H9 (cell line): ENCODE measurements around the gene ZBTB16. TPM values are rescaled to one million over a fixed set of nuclear protein-coding genes. Genes with fewer than 3 reads are reported as not detected.

Experiments used
- DNase-seq: peaks from one replicate; pipeline ENCODE4 v3.0.0-alpha.2; 2017
- H2AFZ ChIP-seq: one replicate; pipeline ENCODE4 v1.6.1; 2013; ENCODE audit warnings: mild to moderate bottlenecking, low read length, control low read depth, moderate library complexity
- H2AK5ac ChIP-seq: 2 replicates; pipeline ENCODE4 v1.6.1; 2013; ENCODE audit warnings: low read length, control low read depth, mixed read lengths; ENCODE audit not compliant: insufficient read length
- H2BK120ac ChIP-seq: one replicate; pipeline ENCODE4 v1.6.1; 2013; ENCODE audit warnings: low read depth, mild to moderate bottlenecking, low read length, control low read depth, inconsistent platforms; ENCODE audit not compliant: poor library complexity, severe bottlenecking
- H2BK12ac ChIP-seq: 2 replicates; pipeline ENCODE4 v1.6.1; 2013; ENCODE audit warnings: low read length, control low read depth, mixed read lengths, low read depth; ENCODE audit not compliant: insufficient read length
- H2BK15ac ChIP-seq: 2 replicates; pipeline ENCODE4 v1.6.1; 2013; ENCODE audit warnings: low read depth, low read length, control low read depth
- H2BK20ac ChIP-seq: one replicate; pipeline ENCODE4 v1.6.1; 2013; ENCODE audit warnings: low read depth, mild to moderate bottlenecking, low read length, control low read depth, inconsistent platforms; ENCODE audit not compliant: poor library complexity, severe bottlenecking
- H2BK5ac ChIP-seq: 2 replicates; pipeline ENCODE4 v1.6.1; 2013; ENCODE audit warnings: low read length, control low read depth, mixed read lengths; ENCODE audit not compliant: insufficient read length
- H3K14ac ChIP-seq: 2 replicates; pipeline ENCODE4 v1.6.1; 2013; ENCODE audit warnings: low read length, control low read depth; ENCODE audit not compliant: insufficient read depth
- H3K18ac ChIP-seq: 2 replicates; pipeline ENCODE4 v1.6.1; 2013; ENCODE audit warnings: low read depth, mild to moderate bottlenecking, mixed read lengths, low read length, control low read depth; ENCODE audit not compliant: insufficient read length
- H3K23ac ChIP-seq: 2 replicates; pipeline ENCODE4 v1.6.1; 2013; ENCODE audit warnings: low read length, control low read depth, mixed read lengths, low read depth; ENCODE audit not compliant: insufficient read length
- H3K23me2 ChIP-seq: 2 replicates; pipeline ENCODE4 v1.6.1; 2013; ENCODE audit warnings: low read depth, mild to moderate bottlenecking, mixed read lengths, low read length, control low read depth; ENCODE audit not compliant: insufficient read length, poor library complexity, severe bottlenecking
- H3K27ac ChIP-seq: 2 replicates; pipeline ENCODE4 v1.5.1; 2013; ENCODE audit warnings: low read length, control low read depth, mixed read lengths, low read depth; ENCODE audit not compliant: insufficient read length
- H3K27me3 ChIP-seq: 2 replicates; pipeline ENCODE4 v1.6.1; 2013; ENCODE audit warnings: low read length, control low read depth, inconsistent platforms; ENCODE audit not compliant: insufficient read depth
- H3K4ac ChIP-seq: 2 replicates; pipeline ENCODE4 v1.6.1; 2013; ENCODE audit warnings: low read depth, mild to moderate bottlenecking, control low read depth, inconsistent platforms, low read length, moderate library complexity
- H3K4me1 ChIP-seq: 2 replicates; pipeline ENCODE4 v1.6.1; 2013; ENCODE audit warnings: low read length, control low read depth, inconsistent platforms; ENCODE audit not compliant: insufficient read depth
- H3K4me2 ChIP-seq: 2 replicates; pipeline ENCODE4 v1.6.1; 2013; ENCODE audit warnings: low read length, control low read depth, mixed read lengths; ENCODE audit not compliant: insufficient read length, insufficient read depth
- H3K56ac ChIP-seq: 2 replicates; pipeline ENCODE4 v1.6.1; 2013; ENCODE audit warnings: low read depth, mild to moderate bottlenecking, mixed read lengths, low read length, control low read depth; ENCODE audit not compliant: insufficient read length
- H3K79me1 ChIP-seq: 2 replicates; pipeline ENCODE4 v1.6.1; 2013; ENCODE audit warnings: low read depth, mild to moderate bottlenecking, moderate library complexity, low read length, control low read depth, inconsistent platforms; ENCODE audit not compliant: insufficient read depth, poor library complexity, severe bottlenecking
- H3K79me2 ChIP-seq: 2 replicates; pipeline ENCODE4 v1.6.1; 2013; ENCODE audit warnings: low read length, control low read depth, inconsistent platforms; ENCODE audit not compliant: insufficient read depth
- H3K9ac ChIP-seq: 2 replicates; pipeline ENCODE4 v1.6.1; 2013; ENCODE audit warnings: low read length, control low read depth, mixed read lengths; ENCODE audit not compliant: insufficient read length; ENCODE audit errors: extremely low read depth
- H3K9me3 ChIP-seq: one replicate; pipeline ENCODE4 v1.6.1; 2013; ENCODE audit warnings: low read depth, low read length, inconsistent platforms; ENCODE audit not compliant: control insufficient read depth
- H3T11ph ChIP-seq: one replicate; pipeline ENCODE4 v1.6.1; 2013; ENCODE audit warnings: mild to moderate bottlenecking, low read length, control low read depth, inconsistent platforms
- H4K20me1 ChIP-seq: one replicate; pipeline ENCODE4 v1.6.1; 2013; ENCODE audit not compliant: control insufficient read depth, insufficient read length, insufficient read depth
- H4K5ac ChIP-seq: 2 replicates; pipeline ENCODE4 v1.6.1; 2013; ENCODE audit warnings: low read depth, mild to moderate bottlenecking, mixed read lengths, low read length, control low read depth; ENCODE audit not compliant: insufficient read length
- H4K8ac ChIP-seq: replicated peaks from 2 replicates; pipeline ENCODE4 v1.6.1; 2013; ENCODE audit warnings: low read length, control low read depth, mixed read lengths, low read depth; ENCODE audit not compliant: insufficient read length
- H4K91ac ChIP-seq: 2 replicates; pipeline ENCODE4 v1.6.1; 2013; ENCODE audit warnings: low read depth, mild to moderate bottlenecking, moderate library complexity, mixed read lengths, low read length, control low read depth; ENCODE audit not compliant: insufficient read length
- H3K27ac Mint-ChIP-seq, 3 experiments: 2 replicates in 2 of 3; 3 replicates in 1 of 3; pipeline ENCODE4 v1.8.0; 2020 to 2021; ENCODE audit warnings: mixed read lengths in 3 of 3, mild to moderate bottlenecking in 1 of 3, moderate library complexity in 1 of 3
- H3K27me3 Mint-ChIP-seq: 2 replicates; pipeline ENCODE4 v1.8.0; 2021; ENCODE audit warnings: low read depth, mild to moderate bottlenecking, moderate library complexity, mixed read lengths
- H3K36me3 Mint-ChIP-seq, 3 experiments: 2 replicates in 2 of 3; 3 replicates in 1 of 3; pipeline ENCODE4 v1.8.0; 2020 to 2021; ENCODE audit warnings: low read depth in 3 of 3, mixed read lengths in 3 of 3; ENCODE audit not compliant: insufficient read depth in 1 of 3
- H3K4me1 Mint-ChIP-seq, 2 experiments: 2 replicates each; pipeline ENCODE4 v1.8.0; 2020; ENCODE audit warnings: mixed read lengths in 2 of 2
- H3K4me3 Mint-ChIP-seq, 2 experiments: 2 replicates in 1 of 2; 3 replicates in 1 of 2; pipeline ENCODE4 v1.8.0; 2020 to 2021; ENCODE audit warnings: mild to moderate bottlenecking in 2 of 2, mixed read lengths in 2 of 2, moderate library complexity in 1 of 2
- H3K9me3 Mint-ChIP-seq, 2 experiments: 2 replicates in 1 of 2; 3 replicates in 1 of 2; pipeline ENCODE4 v1.8.0; 2020; ENCODE audit warnings: mild to moderate bottlenecking in 2 of 2, mixed read lengths in 2 of 2, moderate library complexity in 1 of 2
- CTCF ChIP-seq: fragments of 200-600 bp; sonication (generic); conservative IDR thresholded peaks from 3 replicates; pipeline ENCODE4 v1.8.0; 2021; ENCODE audit warnings: antibody characterized with exemption, mild to moderate bottlenecking
- WGBS: extraction: QIAGEN DNeasy Blood & Tissue Kit; methylation state at CpG from one replicate; pipeline ENCODE4 v1.1.7; 2013; ENCODE audit warnings: missing lambda C conversion rate, low lambda C conversion rate, mixed read lengths; ENCODE audit not compliant: insufficient read length; ENCODE audit errors: extremely low coverage; 5-methylcytosine and 5-hydroxymethylcytosine counted together
- total RNA-seq: library from RNA; stranded (reverse); gene quantifications from 2 replicates; pipeline ENCODE4 v1.2.1, GENCODE V29; 2021

The ZBTB16 gene
- total RNA-seq, 1 experiment from 2014 or later: not detected

DNA sequence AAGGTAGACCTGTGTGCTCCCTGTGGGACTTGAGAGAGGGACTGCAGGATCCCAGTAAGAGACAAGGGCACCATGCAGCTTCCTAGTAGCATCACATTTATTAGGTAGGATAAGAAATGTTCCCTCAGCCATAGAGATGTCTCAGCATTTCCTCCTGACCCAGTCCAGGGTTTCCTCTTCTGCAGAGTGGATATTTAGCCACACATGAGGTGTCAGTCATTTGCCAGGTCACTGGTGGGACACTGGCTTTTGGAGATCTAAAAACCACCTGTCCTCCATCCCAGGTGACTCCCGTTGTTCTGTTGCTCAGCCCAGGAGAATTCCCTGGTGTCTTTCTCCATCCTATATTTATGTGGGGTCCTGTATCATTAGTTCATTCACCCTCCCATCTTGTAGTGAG lies 119.1 kb downstream of the ZBTB16 start:
- H3K27ac Mint-ChIP-seq: no peak overlapping the region

More for the DNA sequence above, 119.1 kb downstream of the ZBTB16 start:
- Histone ChIP-seq H3K27me3 (no peaks in the 10 kb centered on the region), H2BK15ac (no peak overlapping the region), H2BK120ac (no peak overlapping the region), H3K79me1 (no peaks in the 10 kb centered on the region), H2AFZ (no peak overlapping the region), H3K79me2 (no peaks in the 10 kb centered on the region), H2BK20ac (no peak overlapping the region), H3T11ph (no peak overlapping the region), H3K27ac (no peak overlapping the region), H3K23me2 (no peaks in the 10 kb centered on the region), H3K4ac (no peak overlapping the region), H3K18ac (no peak overlapping the region), H3K56ac (no peak overlapping the region), H2AK5ac (no peak overlapping the region), H3K4me1 (no peaks in the 10 kb centered on the region), H3K14ac (no peak overlapping the region), H3K23ac (no peak overlapping the region), H4K20me1 (no peaks in the 10 kb centered on the region), H3K9me3 (no peaks in the 10 kb centered on the region), H4K91ac (no peak overlapping the region), H2BK12ac (no peak overlapping the region), H4K5ac (no peak overlapping the region), H2BK5ac (no peak overlapping the region), H3K9ac (no peak overlapping the region), H3K4me2 (no peak overlapping the region), H4K8ac (no peak overlapping the region)
- Mint-ChIP-seq H3K4me3 (no peak overlapping the region), H3K36me3 (no peaks in the 10 kb centered on the region), H3K9me3 (no peaks in the 10 kb centered on the region), H3K4me1 (peaks cover 13 to 21% of the 10 kb centered on the region in 2 experiments), H3K27me3 (peaks cover 19% of the 10 kb centered on the region)
- DNase-seq: no peak
- no peak for TF ChIP-seq CTCF
- WGBS: no CpG with 5 or more reads among the region's 1 CpG
